ENCODE results near the gene DNAJB1. TPM values are rescaled to one million over a fixed set of nuclear protein-coding genes. Genes with fewer than 3 reads are reported as not detected.

DNAJB1 gene
- total and polyA plus RNA-seq, 10 of the 15 experiments (the other 5 are each of a cell fraction or from before 2014, with no cell fraction given) = 4.8 to 65.8 (median 34.9) TPM

DNA sequence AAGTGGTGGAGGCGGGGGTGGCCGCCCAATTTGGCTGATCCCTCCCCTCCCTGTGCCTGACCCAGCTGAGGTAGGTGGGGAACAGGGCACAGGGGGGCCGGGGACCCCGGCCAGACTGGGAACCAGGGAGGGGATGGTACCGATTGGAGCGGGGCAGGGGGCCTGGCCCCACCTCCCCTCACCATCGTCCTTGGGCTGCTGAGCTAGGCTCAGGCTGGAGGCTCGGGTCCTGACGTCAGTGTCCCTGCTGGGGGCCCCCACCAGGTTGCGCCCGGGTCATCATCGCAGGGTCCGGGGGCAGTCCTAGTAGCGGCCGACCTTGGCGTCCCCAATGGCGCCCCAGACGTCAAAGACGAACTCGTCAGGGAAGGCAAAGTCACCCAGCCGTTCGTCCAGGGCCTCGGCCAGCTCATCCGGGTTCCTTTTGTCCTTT is 40.1 kb downstream of the DNAJB1 start:
- Histone ChIP-seq H4K20me1 (ENCODE audit: control insufficient read depth, insufficient read depth) (no peaks in the 10 kb centered on the region; the same call in 1 of the 2 replicates), H3K4me2 (ENCODE audit: control insufficient read depth, insufficient read depth) (no peak overlapping the region), H3K4me1 (ENCODE audit: control insufficient read depth, insufficient read depth, low read length) (no peaks in the 10 kb centered on the region; the same call in 1 of the 2 replicates), H3K27me3 (replicated peaks in 1 of 2; ENCODE audit: control insufficient read depth in 2 of 2, insufficient read depth in 2 of 2, low read length in 1 of 2) (peaks cover 3% of the 10 kb centered on the region in 2 experiments; a peak in 3 of 4 replicates), H3K9me3 (replicated peaks; ENCODE audit: control insufficient read depth, insufficient read depth, low read length) (no peaks in the 10 kb centered on the region), H3K4me3 (no peak overlapping the region), H2AFZ (ENCODE audit: control insufficient read depth, low read depth, low read length) (no peak overlapping the region), H3K27ac (ENCODE audit: control insufficient read depth, insufficient read depth) (no peak overlapping the region), H3K36me3 (ENCODE audit: control insufficient read depth in 2 of 2, insufficient read depth in 2 of 2, low read length in 1 of 2) (no peaks in the 10 kb centered on the region; a peak in 1 of 4 replicates), H3K79me2 (ENCODE audit: control insufficient read depth, insufficient read depth, low read length) (no peaks in the 10 kb centered on the region), H3K9ac (ENCODE audit: control insufficient read depth, insufficient read depth, low read length) (no peak overlapping the region)
- TF ChIP-seq TAF1 (IDR thresholded peaks at IDR 0.05; ENCODE audit: borderline replicate concordance, low read depth, low read length) (no peak), TARDBP (IDR thresholded peaks at IDR 0.05; ENCODE audit: borderline replicate concordance) (no peak), NR2C2 (IDR thresholded peaks at IDR 0.05; ENCODE audit: borderline replicate concordance, control insufficient read depth, insufficient read length, low read depth) (no peak), RAD51 (IDR thresholded peaks at IDR 0.05) (no peak), EZH2 (IDR thresholded peaks at IDR 0.05; ENCODE audit: borderline replicate concordance, control insufficient read depth, low read depth, low read length) (no peak), ZSCAN29 (IDR thresholded peaks at IDR 0.05) (no peak)
- TF ChIP-seq, protein P1, sequence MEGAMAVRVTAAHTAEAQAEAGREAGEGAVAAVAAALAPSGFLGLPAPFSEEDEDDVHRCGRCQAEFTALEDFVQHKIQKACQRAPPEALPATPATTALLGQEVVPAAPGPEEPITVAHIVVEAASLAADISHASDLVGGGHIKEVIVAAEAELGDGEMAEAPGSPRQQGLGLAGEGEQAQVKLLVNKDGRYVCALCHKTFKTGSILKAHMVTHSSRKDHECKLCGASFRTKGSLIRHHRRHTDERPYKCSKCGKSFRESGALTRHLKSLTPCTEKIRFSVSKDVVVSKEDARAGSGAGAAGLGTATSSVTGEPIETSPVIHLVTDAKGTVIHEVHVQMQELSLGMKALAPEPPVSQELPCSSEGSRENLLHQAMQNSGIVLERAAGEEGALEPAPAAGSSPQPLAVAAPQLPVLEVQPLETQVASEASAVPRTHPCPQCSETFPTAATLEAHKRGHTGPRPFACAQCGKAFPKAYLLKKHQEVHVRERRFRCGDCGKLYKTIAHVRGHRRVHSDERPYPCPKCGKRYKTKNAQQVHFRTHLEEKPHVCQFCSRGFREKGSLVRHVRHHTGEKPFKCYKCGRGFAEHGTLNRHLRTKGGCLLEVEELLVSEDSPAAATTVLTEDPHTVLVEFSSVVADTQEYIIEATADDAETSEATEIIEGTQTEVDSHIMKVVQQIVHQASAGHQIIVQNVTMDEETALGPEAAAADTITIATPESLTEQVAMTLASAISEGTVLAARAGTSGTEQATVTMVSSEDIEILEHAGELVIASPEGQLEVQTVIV (IDR thresholded peaks at IDR 0.05; ENCODE audit: borderline replicate concordance, partially characterized antibody) = no peak
- TF ChIP-seq, protein P2, sequence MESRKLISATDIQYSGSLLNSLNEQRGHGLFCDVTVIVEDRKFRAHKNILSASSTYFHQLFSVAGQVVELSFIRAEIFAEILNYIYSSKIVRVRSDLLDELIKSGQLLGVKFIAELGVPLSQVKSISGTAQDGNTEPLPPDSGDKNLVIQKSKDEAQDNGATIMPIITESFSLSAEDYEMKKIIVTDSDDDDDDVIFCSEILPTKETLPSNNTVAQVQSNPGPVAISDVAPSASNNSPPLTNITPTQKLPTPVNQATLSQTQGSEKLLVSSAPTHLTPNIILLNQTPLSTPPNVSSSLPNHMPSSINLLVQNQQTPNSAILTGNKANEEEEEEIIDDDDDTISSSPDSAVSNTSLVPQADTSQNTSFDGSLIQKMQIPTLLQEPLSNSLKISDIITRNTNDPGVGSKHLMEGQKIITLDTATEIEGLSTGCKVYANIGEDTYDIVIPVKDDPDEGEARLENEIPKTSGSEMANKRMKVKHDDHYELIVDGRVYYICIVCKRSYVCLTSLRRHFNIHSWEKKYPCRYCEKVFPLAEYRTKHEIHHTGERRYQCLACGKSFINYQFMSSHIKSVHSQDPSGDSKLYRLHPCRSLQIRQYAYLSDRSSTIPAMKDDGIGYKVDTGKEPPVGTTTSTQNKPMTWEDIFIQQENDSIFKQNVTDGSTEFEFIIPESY (IDR thresholded peaks at IDR 0.05) = no peak
- intact Hi-C loops (cut with micrococcal nuclease; ENCODE audit: unreplicated experiment) = loop anchor here (10.0 kb wide), 1 partner anchor 123 kb away; no protein-coding TSS in a partner anchor
- no peak for DNase-seq (ENCODE audit: low read depth, low spot score)
- in situ Hi-C loops (cut with MboI) = no loop called here
- POLR2A ChIA-PET = no interaction called here
- no peak for FAIRE-seq
- no TSS peak for BruUV-seq (replicated peaks)
- WGBS (ENCODE audit: insufficient coverage, insufficient replicate concordance, low lambda C conversion rate, missing lambda C conversion rate) = 50% methylated on average over 23 of the region's 24 CpGs
- ATAC-seq = no peak
- CTCF ChIA-PET = interaction anchor here (1.2 to 5.1 kb wide), 3 partner anchors 10 to 280 kb away, joined by 6 to 42 read pairs (median 11); partner anchors contain the start of gene PKN1
- SMC1A ChIA-PET (ENCODE audit: uncharacterized antibody, unreplicated experiment) = interaction anchor here (1.2 kb wide), 1 partner anchor 130 kb away, joined by 4 read pairs; no protein-coding TSS in a partner anchor
- RAD21 ChIA-PET (ENCODE audit: unreplicated experiment) = interaction anchor here (0.8 to 2.2 kb wide), 4 partner anchors 46 to 341 kb away, joined by 3 to 7 read pairs (median 4); partner anchors contain the start of gene ASF1B
